Measurements from ENCODE around the gene LDLRAD3.

LDLRAD3 gene

GRCh38 chr11:36238881-36239280, 295.0 kb downstream of the LDLRAD3 start:
- DNase-seq (ENCODE audit: low read depth in 3 of 3): no peak

DNA sequence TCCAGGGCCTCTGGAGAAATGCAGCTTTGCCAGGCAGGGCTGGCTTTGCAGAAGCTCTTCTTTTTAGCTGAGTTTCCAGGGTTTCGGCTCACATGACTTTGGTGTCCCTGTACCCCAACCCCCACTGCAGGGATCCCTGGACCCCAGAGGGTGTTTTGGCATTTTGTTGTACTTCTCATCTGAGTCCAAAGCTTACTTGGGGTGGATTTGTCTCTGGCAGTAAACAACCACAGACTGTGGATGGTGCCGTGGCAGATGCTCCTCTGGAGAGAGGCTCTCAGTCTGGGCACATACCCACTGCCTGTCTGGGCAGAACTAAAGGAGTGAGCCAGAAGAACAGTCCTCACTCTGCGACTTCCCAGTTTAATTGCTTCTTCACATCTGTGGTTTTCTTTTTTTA, 295.8 kb downstream of the LDLRAD3 start:
- DNase-seq (ENCODE audit: low read depth in 3 of 3): no peak

GRCh38 chr11:36240173-36240572, 296.3 kb downstream of the LDLRAD3 start:
- DNase-seq (ENCODE audit: low read depth in 3 of 3): no peak

DNA sequence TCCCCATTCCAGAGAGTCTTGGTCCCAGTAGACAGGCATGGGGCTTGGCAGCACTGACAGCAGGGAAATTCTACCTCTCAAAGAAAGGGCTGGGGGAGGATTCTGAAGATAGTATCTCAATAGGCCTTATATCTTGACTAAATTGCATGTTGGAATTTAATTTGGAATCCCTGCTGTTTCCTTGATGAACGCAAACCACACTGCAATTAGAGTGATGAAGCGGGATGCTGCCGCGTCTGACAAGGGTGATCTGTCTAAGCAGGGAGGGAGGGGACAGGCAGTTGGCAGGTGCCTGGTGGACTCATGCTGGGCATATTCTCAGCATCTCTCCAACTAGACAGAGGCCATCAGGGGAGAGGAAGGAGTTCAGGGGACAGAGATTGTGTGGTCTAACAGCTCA, 296.9 kb downstream of the LDLRAD3 start:
- no peak for DNase-seq (ENCODE audit: low read depth in 3 of 3)

- no peak for DNase-seq (ENCODE audit: low read depth in 3 of 3)
These were observed 297.6 kb downstream of the LDLRAD3 start for GRCh38 chr11:36241497-36241896.

DNA sequence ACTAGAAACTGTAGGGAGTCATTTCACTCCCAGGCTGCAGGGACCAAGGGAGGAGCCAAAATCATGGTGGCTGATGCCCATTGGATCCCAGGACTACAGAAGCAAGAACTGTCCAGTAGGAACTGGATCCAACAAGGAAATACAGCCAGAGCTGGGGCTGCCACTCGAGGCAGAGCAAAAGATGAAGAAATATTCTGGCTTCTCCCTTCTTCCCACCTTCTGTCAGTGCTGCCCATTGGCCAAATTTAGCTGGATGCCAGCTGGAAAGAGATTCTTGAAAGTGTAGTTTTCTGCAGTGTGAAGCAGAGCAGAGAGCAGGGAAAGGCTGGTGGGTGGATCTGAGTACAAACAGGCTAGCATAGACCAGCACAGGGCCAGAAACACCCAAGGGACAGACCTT, 299.8 kb downstream of the LDLRAD3 start:
- DNase-seq (ENCODE audit: low read depth in 3 of 3): no peak

GRCh38 chr11:36247493-36247892, 303.6 kb downstream of the LDLRAD3 start:
- DNase-seq (ENCODE audit: low read depth in 3 of 3): no peak

- DNase-seq (ENCODE audit: low read depth in 3 of 3): no peak
These were observed 304.6 kb downstream of the LDLRAD3 start for GRCh38 chr11:36248436-36248835.

DNA sequence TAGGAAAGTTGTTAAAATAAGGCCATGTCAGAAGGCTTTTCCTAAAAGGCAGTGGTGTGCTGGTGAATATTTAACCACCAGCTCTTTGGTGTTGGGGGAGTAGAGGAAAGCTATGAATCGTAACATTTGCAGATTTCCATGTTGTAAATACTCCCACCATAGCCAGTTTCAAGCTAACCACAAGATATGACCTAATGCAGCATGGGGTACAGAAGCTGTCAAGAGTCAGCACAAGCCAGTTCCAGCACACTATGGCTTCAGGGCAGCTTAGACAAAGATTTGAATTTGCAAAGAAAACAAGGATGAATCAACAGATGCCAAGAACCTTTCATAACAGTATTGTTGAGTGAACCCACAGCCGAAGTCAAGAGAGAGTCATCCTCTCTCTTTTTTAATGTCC, 305.4 kb downstream of the LDLRAD3 start:
- no peak for DNase-seq (ENCODE audit: low read depth in 3 of 3)

GRCh38 chr11:36251823-36252222, 308.0 kb downstream of the LDLRAD3 start:
- no peak for DNase-seq (ENCODE audit: low read depth in 3 of 3)

GRCh38 chr11:36253238-36253637, 309.4 kb downstream of the LDLRAD3 start:
- no peak for DNase-seq (ENCODE audit: low read depth in 3 of 3)

DNA sequence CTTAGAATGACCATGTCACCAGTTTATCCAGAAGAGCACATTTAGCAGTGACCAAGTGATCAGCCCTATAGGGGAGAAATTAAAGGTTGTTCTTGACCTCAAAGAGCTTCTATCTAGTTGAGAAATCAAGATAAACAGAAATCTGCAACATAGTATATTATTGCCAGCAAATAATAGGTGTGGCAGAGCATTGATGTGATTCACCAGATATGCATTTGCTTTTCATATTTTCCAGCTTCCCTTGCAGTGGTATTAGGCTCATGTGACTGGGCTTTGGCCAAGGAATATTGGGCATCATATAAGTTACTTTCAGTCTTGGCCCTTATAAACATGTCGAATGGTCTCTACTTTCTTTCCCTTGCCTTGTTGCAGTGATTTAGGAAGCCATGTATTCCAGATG, 310.9 kb downstream of the LDLRAD3 start:
- DNase-seq (ENCODE audit: low read depth in 3 of 3): no peak

GRCh38 chr11:36257351-36257750, 313.5 kb downstream of the LDLRAD3 start:
- DNase-seq (ENCODE audit: low read depth in 3 of 3): no peak

DNA sequence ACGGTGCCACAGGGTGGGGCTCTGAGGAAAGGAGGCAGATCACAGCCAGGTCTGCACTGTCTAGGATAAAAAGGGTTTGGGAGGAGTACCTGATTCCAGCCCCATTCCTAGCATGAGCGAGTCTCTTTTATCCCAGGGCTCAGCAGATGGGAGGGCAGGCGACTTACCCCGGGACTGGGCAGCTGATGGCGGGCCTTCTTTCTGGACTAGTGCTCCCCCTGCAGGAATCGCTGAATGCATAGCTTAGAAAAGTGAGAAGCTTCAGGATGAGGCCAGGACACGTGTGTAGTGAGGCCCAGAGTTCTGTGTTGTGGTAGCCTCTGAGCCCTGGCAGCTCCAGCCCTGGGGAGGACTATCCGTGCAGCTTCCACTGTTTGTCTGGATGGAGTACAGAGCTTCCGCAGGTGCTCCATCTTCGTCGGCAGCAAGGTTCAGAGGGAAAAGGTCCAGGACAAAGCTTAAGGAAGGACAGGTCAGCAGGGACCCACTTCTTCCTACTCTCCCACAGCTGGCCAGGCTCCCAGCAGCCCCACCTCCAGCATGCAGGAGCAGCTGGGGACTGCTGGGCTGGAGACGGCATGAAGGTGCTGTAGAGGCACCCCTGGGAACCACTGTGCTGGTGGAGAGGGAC, 315.0 kb downstream of the LDLRAD3 start:
- DNase-seq (ENCODE audit: low read depth in 3 of 3): peak in 1 of 3 donors; percentile 19

- no peak for DNase-seq (ENCODE audit: low read depth in 3 of 3)
These were observed 317.2 kb downstream of the LDLRAD3 start for GRCh38 chr11:36261094-36261493.

GRCh38 chr11:36264011-36264972, 320.4 kb downstream of the LDLRAD3 start:
- DNase-seq (ENCODE audit: low read depth in 3 of 3): no peak

GRCh38 chr11:36264973-36265344, 321.1 kb downstream of the LDLRAD3 start:
- DNase-seq (ENCODE audit: low read depth in 3 of 3): no peak

- DNase-seq (ENCODE audit: low read depth in 3 of 3): peak in 2 of 3 donors; percentile 32 to 42
These were observed 322.1 kb downstream of the LDLRAD3 start for GRCh38 chr11:36265793-36266628.

- no peak for DNase-seq (ENCODE audit: low read depth in 3 of 3)
These were observed 322.9 kb downstream of the LDLRAD3 start for GRCh38 chr11:36266767-36267166.

DNA sequence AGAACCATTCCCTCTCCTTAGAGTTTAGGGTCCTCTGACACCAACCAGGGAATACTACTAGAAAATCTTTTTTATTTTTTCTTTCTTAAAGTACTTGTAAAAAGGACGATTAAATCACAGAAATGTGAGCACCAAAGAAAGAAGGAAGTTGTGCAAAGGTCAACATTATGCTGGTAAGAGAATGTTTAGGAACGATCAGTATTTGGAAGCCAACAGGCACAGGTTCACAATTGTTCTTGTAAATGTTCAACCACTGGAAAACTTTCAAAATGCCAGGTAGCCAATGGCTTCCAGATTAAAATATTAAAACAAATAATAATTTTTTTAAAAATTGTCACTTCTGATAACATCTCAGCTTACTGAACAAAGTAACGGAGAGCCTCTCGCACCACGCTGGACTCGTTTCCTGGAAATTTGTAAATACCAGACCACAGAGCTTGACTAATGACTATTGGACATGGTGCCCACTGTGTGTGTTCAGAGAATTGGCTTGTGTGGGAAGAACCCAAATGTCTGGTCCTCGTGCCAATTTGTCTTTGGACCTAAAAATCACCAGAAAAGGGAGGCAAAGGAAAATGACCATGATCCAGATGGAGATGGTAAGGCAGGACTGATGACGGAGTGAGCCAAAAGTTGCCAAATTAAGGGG, 324.6 kb downstream of the LDLRAD3 start:
- no peak for DNase-seq (ENCODE audit: low read depth in 3 of 3)

DNA sequence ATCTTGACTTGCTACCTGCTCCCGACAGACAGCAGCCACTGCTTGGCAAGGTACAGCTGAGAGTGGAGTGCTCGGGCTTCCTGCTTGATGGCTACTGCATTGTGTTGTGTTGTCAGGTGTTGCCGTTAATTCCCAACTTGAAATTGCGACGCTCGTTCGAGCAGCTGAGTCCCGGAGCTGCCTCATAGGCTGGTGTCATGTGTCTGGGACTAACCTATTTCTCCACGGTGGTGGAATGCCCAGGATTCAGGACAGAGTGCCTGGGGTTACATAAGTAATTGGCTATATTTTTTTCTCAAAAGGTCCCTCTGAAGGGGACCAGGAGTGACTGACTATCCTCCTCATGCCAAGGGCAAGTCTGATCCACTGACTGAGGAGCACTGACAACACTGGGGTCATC, 326.8 kb downstream of the LDLRAD3 start:
- DNase-seq (ENCODE audit: low read depth in 3 of 3): no peak

All from stimulated activated CD4-positive, alpha-beta T cell treated with anti-CD3 and anti-CD28 coated beads, TNF-alpha, amount 100 ng/mL, for 48 hours (primary cell).